DMS153 treated with DMSO at 0.1 percent for 48 hours (cell line): Measurements from ENCODE around the gene RNF135.
"Not testable (repeated sequence)": the region's sequence is repeated elsewhere in the genome, so short reads cannot be mapped to it uniquely, and the experiment has no call there.

Source experiments
- DNase-seq: peaks from one replicate; lab custom pipeline; 2025; ENCODE audit not compliant: unreplicated experiment; lab: John Stamatoyannopoulos, UW

The RNF135 gene

GRCh38 chr17:30954046-30954830, 16.6 kb upstream of the RNF135 start:
- no peak for DNase-seq

GRCh38 chr17:30956764-30957374, 14.0 kb upstream of the RNF135 start:
- no peak for DNase-seq

GRCh38 chr17:30957741-30958140, 13.1 kb upstream of the RNF135 start:
- no peak for DNase-seq

GRCh38 chr17:30958187-30958586, 12.7 kb upstream of the RNF135 start:
- no peak for DNase-seq

- DNase-seq: no peak
Observed at GRCh38 chr17:30961209-30962188, 9.3 kb upstream of the RNF135 start.

GRCh38 chr17:30964312-30964711, 6.5 kb upstream of the RNF135 start:
- DNase-seq: not testable (repeated sequence)

GRCh38 chr17:30964876-30965275, 6.0 kb upstream of the RNF135 start:
- no peak for DNase-seq

- DNase-seq: no peak
Observed at GRCh38 chr17:30965686-30966085, 5.2 kb upstream of the RNF135 start.

- DNase-seq: not testable (repeated sequence)
Observed at GRCh38 chr17:30967911-30968310, 2.9 kb upstream of the RNF135 start.

GRCh38 chr17:30969989-30970830, 629 bp upstream of the RNF135 start:
- DNase-seq: no peak

- DNase-seq: no peak
Observed at GRCh38 chr17:30975042-30975820, 4.4 kb downstream of the RNF135 start.

- not testable (repeated sequence) for DNase-seq
Observed at GRCh38 chr17:30979919-30980318, 9.1 kb downstream of the RNF135 start.

- no peak for DNase-seq
Observed at GRCh38 chr17:30981531-30982519, 11.0 kb downstream of the RNF135 start.

GRCh38 chr17:30982855-30983254, 12.0 kb downstream of the RNF135 start:
- DNase-seq: no peak

GRCh38 chr17:30990458-30990857, 19.6 kb downstream of the RNF135 start:
- no peak for DNase-seq

- no peak for DNase-seq
Observed at GRCh38 chr17:30992551-30992950, 21.7 kb downstream of the RNF135 start.

GRCh38 chr17:30995347-30995746, 24.5 kb downstream of the RNF135 start:
- DNase-seq: no peak

GRCh38 chr17:30996486-30996885, 25.6 kb downstream of the RNF135 start:
- DNase-seq: no peak

GRCh38 chr17:30997270-30997669, 26.4 kb downstream of the RNF135 start:
- DNase-seq: no peak
